ENCODE results near the gene MTA3. TPM values are rescaled to one million over a fixed set of nuclear protein-coding genes. Genes with fewer than 3 reads are reported as not detected.
A peak's percentile ranks its signal among the peaks of the same experiment; 100 is the strongest.

The MTA3 gene
- total RNA-seq, 1 donor from 2014 or later = 105 TPM

GRCh38 chr2:42770288-42771131 is 202.1 kb downstream of the MTA3 start:
- TF ChIP-seq CTCF (IDR thresholded peaks at IDR 0.05; ENCODE audit: unreplicated experiment) = peak; percentile 55
- Mint-ChIP-seq H3K9me3 (ENCODE audit: unreplicated experiment) (no peaks in the 10 kb centered on the region), H3K27me3 (ENCODE audit: unreplicated experiment) (peaks cover 7% of the 10 kb centered on the region), H3K27ac (ENCODE audit: unreplicated experiment) (no peak overlapping the region), H3K4me1 (ENCODE audit: unreplicated experiment) (no peaks in the 10 kb centered on the region), H3K36me3 (ENCODE audit: low read depth, unreplicated experiment) (peaks cover 18% of the 10 kb centered on the region), H3K4me3 (ENCODE audit: unreplicated experiment) (no peak overlapping the region)
- DNase-seq (ENCODE audit: low spot score) = peak; percentile 59

- H3K36me3 Mint-ChIP-seq (ENCODE audit: low read depth, unreplicated experiment) = peaks cover 22% of the 10 kb centered on the region
- no peak for DNase-seq (ENCODE audit: low spot score)
- no peak overlapping the region for H3K27ac Mint-ChIP-seq (ENCODE audit: unreplicated experiment)
- peaks cover 11% of the 10 kb centered on the region for H3K27me3 Mint-ChIP-seq (ENCODE audit: unreplicated experiment)
- no peak for TF ChIP-seq CTCF (IDR thresholded peaks at IDR 0.05; ENCODE audit: unreplicated experiment)
- no peaks in the 10 kb centered on the region for H3K9me3 Mint-ChIP-seq (ENCODE audit: unreplicated experiment)
- no peak overlapping the region for H3K4me3 Mint-ChIP-seq (ENCODE audit: unreplicated experiment)
- no peaks in the 10 kb centered on the region for H3K4me1 Mint-ChIP-seq (ENCODE audit: unreplicated experiment)
Measured at GRCh38 chr2:42771546-42772153, 203.2 kb downstream of the MTA3 start.

DNA sequence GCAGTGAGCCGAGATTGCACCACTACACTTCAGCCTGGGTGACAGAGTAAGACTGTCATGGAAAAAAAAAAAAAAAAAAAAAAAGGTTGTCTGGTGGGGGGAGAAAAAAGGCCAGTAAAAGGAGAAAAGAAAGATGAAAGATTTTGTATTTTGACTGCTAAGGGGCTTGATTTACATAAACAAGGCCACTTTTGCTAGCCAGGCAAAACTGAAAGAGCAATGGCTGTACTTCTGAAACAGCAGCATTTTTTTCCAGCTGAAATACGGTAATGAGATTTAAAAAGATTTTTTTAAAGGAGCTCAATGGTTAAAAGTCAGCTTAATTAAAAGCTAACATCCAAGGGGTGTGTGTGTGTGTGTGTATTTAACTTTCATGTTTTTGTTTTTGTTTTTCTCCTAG is 206.8 kb downstream of the MTA3 start:
- no peak for DNase-seq (ENCODE audit: low spot score)
- Mint-ChIP-seq H3K4me3 (ENCODE audit: unreplicated experiment) (no peak overlapping the region), H3K27ac (ENCODE audit: unreplicated experiment) (no peak overlapping the region), H3K9me3 (ENCODE audit: unreplicated experiment) (peaks cover 4% of the 10 kb centered on the region), H3K36me3 (ENCODE audit: low read depth, unreplicated experiment) (peaks cover 27% of the 10 kb centered on the region), H3K4me1 (ENCODE audit: unreplicated experiment) (no peaks in the 10 kb centered on the region), H3K27me3 (ENCODE audit: unreplicated experiment) (peaks cover 6% of the 10 kb centered on the region)
- no peak for TF ChIP-seq CTCF (IDR thresholded peaks at IDR 0.05; ENCODE audit: unreplicated experiment)

- peaks cover 4% of the 10 kb centered on the region for H3K9me3 Mint-ChIP-seq (ENCODE audit: unreplicated experiment)
Measured at GRCh38 chr2:42775810-42776209, 207.4 kb downstream of the MTA3 start.

More at GRCh38 chr2:42775810-42776209, 207.4 kb downstream of the MTA3 start:
- Mint-ChIP-seq H3K4me3 (ENCODE audit: unreplicated experiment) (peak overlapping the region; percentile 16), H3K27ac (ENCODE audit: unreplicated experiment) (no peak overlapping the region), H3K4me1 (ENCODE audit: unreplicated experiment) (no peaks in the 10 kb centered on the region), H3K36me3 (ENCODE audit: low read depth, unreplicated experiment) (peaks cover 27% of the 10 kb centered on the region), H3K27me3 (ENCODE audit: unreplicated experiment) (peaks cover 4% of the 10 kb centered on the region)
- DNase-seq (ENCODE audit: low spot score) = no peak
- TF ChIP-seq CTCF (IDR thresholded peaks at IDR 0.05; ENCODE audit: unreplicated experiment) = no peak
